GM13977 (cell line): ENCODE results near the gene IL12RB1.
"Not testable (repeated sequence)": the region's sequence is repeated elsewhere in the genome, so short reads cannot be mapped to it uniquely, and the experiment has no call there.

Experiments
- DNase-seq: peaks from one replicate; pipeline ENCODE4 v3.0.0; 2012; ENCODE audit warnings: low spot score
- in situ Hi-C: fragments of 300-500 bp; cut with MboI; formaldehyde crosslinking; loops from one replicate; pipeline ENCODE4 v1.12.0; 2022; ENCODE audit warnings: low sequenced_read_pairs, low pct_unique_long_range_greater_than_20kb, mixed read lengths, inconsistent platforms; ENCODE audit not compliant: unreplicated experiment
- TF ChIP-seq, protein P1 (sequence below): IDR thresholded peaks from 2 replicates; pipeline ENCODE4 v1.5.1; 2012; ENCODE audit warnings: mild to moderate bottlenecking, control low read depth; ENCODE audit not compliant: insufficient read depth; ENCODE audit errors: extremely low read depth, missing control alignments

The IL12RB1 gene

GRCh38 chr19:18107235-18107634 lies 20.5 kb upstream of the IL12RB1 start:
- in situ Hi-C loops: no loop called here
- no peak for DNase-seq
- TF ChIP-seq, protein P1, sequence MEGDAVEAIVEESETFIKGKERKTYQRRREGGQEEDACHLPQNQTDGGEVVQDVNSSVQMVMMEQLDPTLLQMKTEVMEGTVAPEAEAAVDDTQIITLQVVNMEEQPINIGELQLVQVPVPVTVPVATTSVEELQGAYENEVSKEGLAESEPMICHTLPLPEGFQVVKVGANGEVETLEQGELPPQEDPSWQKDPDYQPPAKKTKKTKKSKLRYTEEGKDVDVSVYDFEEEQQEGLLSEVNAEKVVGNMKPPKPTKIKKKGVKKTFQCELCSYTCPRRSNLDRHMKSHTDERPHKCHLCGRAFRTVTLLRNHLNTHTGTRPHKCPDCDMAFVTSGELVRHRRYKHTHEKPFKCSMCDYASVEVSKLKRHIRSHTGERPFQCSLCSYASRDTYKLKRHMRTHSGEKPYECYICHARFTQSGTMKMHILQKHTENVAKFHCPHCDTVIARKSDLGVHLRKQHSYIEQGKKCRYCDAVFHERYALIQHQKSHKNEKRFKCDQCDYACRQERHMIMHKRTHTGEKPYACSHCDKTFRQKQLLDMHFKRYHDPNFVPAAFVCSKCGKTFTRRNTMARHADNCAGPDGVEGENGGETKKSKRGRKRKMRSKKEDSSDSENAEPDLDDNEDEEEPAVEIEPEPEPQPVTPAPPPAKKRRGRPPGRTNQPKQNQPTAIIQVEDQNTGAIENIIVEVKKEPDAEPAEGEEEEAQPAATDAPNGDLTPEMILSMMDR: no peak

GRCh38 chr19:18105259-18105658 lies 18.5 kb upstream of the IL12RB1 start:
- DNase-seq, in situ Hi-C loops: not testable (repeated sequence)

- DNase-seq: no peak
- in situ Hi-C loops: no loop called here
- TF ChIP-seq, protein P1: no peak
Measured at GRCh38 chr19:18104793-18105131, 18.0 kb upstream of the IL12RB1 start.

DNA sequence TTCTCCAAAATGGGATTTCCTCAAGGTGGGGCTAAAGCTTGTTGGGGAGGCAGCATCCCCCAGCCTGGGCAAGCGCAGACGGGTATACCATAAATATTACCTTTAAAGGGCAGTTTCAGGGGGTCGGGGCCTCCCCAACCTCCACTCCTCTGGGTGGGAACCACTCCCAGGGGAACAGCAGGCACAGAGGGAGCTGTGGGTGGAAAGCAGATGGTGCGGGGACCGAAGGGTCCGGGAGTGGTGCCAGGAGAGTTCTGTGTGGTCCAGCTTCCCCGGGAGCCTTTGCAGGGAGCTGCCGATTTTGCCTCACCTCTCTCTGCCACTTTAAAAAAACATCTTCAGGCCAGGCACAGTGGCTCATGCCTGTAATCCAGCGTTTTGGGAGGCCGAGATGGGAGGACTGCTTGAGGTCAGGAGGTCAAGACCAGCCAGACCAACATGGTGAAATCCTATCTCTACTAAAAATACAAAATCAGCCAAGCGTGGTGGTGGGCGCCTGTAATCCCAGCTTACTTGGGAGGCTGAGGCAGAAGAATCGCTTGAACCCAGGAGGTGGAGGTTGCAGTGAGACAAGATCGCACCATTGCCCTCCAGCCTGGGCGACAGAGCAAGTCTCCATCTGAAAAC lies 16.3 kb upstream of the IL12RB1 start:
- no peak for DNase-seq
- TF ChIP-seq, protein P1: no peak
- in situ Hi-C loops: no loop called here

- TF ChIP-seq, protein P1: no peak
- DNase-seq: no peak
- in situ Hi-C loops: no loop called here
Measured at GRCh38 chr19:18101268-18101667, 14.5 kb upstream of the IL12RB1 start.

- in situ Hi-C loops: no loop called here
- TF ChIP-seq, protein P1: no peak
- DNase-seq: no peak
Measured at GRCh38 chr19:18100710-18101109, 14.0 kb upstream of the IL12RB1 start.

DNA sequence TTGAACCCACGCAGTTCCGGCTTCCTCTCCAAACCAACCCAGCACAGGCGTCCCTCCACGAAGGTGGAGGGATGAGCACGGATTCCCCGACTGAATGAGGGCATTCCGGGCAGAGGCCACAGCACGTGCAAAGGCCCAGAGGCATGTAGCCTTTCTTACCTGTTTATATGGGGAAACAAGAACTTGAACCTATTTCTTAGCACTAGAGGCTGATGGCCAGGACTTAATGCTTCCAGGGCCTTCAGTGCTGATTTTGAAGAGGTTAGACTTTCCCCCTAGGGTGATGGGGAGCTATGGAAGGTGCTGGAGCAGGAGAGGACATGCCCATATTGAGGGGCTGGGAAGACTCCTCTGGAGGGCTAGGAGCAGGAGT lies 12.9 kb upstream of the IL12RB1 start:
- in situ Hi-C loops: no loop called here
- no peak for DNase-seq
- TF ChIP-seq, protein P1: no peak
